ENCODE measurements around the gene ZC3H8.

The ZC3H8 gene

GRCh38 chr2:112195167-112195766 lies 59.6 kb downstream of the ZC3H8 start:
- no peak for DNase-seq (ENCODE audit: low spot score)

- no peak for DNase-seq (ENCODE audit: low spot score)
Observed at GRCh38 chr2:112194482-112194881, 60.4 kb downstream of the ZC3H8 start.

GRCh38 chr2:112194028-112194427 lies 60.8 kb downstream of the ZC3H8 start:
- no peak for DNase-seq (ENCODE audit: low spot score)

- no peak for DNase-seq (ENCODE audit: low spot score)
Observed at GRCh38 chr2:112189001-112189556, 65.8 kb downstream of the ZC3H8 start.

GRCh38 chr2:112187805-112188596 lies 66.8 kb downstream of the ZC3H8 start:
- DNase-seq (ENCODE audit: low spot score), result no peak

DNA sequence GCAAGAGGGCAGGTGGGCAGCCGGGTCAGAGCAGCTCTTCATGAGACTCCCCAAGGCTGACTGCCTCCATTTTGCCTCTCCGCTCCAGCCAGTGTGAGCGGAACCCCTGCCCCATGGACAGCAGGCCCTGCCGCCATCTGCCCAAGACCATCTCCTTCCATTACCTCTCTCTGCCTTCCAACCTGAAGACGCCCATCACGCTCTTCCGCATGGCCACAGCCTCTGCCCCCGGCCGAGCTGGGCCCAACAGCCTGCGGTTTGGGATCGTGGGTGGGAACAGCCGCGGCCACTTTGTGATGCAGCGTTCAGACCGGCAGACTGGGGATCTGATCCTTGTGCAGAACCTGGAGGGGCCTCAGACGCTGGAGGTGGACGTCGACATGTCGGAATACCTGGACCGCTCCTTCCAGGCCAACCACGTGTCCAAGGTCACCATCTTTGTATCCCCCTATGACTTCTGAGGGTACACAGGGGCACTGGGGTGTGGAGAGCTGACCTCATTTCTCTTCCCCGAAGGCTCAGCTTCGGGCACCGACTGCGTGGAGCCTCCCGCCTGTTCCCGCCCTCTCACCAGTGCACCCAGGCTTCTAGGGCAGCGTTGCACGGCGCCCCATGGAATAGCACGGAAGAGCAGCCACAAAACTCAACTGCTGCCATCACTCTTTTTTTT lies 67.7 kb downstream of the ZC3H8 start:
- no peak for DNase-seq (ENCODE audit: low spot score)

- no peak for DNase-seq (ENCODE audit: low spot score)
Observed at GRCh38 chr2:112185131-112185530, 69.7 kb downstream of the ZC3H8 start.

DNA sequence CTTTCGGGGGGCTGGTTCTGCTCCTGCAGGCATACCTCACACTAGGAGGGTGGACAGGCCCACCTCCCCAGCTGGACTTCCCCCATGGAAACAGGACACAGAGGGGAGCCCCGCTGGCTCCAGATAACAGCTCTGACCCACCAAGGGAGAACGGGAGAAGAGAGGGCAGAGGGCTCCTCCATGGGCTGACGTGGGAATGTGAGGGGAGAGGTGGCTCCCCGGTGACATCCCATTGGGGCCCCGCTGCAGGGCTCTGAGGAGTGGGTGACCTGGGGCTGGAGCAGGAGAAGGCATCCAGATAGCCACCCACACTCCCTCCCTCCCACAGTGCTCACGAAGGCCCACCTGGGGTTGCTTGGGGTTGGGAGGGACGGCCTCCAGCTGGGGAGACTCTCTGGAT lies 70.7 kb downstream of the ZC3H8 start:
- no peak for DNase-seq (ENCODE audit: low spot score)

DNA sequence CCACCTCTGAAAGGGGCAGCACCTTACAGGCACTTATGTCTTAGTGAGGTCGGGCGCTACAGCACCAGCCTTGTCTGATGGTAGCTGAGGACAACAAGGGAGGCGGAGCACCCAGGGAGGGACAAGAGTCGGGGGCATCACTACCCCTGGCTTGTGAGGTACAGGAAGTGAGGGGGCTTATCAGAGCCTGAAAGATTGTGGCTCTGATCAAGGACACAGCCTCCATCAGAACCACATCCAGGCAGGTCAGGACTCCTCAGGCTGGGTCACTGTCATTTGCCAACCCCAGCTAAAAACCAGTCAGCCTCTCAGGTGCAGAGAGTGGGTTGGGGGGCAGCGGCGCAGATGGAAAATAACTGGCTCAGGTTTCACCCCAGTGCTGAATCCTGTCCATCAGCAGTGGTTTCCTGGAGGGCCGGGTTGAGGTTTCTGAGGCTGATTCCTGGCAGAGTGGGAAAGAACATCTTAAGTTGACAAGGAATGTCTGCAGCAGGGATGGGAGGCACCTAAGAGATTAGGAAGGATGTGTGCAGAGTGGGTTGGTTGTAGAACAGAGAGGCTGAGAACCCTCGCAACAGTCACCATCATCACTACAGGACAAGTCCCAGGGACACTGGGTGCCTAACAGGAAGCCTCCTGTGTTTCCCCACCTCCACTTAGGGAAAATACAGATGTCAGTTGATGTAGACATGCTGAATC lies 71.4 kb downstream of the ZC3H8 start:
- no peak for DNase-seq (ENCODE audit: low spot score)

DNA sequence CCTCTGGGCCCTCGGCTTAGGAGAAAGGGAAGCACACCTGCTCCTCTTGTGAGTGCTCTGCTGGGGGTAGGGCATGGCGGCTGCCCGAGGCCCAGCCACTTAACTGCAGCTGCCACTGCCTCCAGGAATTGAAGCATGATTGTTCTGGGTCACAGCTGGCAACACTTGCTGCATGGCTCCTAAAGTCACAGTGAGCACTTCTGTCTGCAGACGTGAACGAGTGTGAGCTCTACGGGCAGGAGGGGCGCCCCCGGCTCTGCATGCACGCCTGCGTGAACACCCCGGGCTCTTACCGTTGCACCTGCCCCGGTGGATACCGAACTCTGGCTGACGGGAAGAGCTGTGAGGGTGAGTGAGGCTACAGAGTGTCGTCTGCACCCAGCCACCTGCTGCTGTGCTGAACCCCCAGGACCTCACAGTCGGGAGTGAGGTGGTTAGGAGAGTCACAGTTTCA lies 72.2 kb downstream of the ZC3H8 start:
- DNase-seq (ENCODE audit: low spot score), result no peak

- DNase-seq (ENCODE audit: low spot score), result no peak
Observed at GRCh38 chr2:112181571-112182290, 73.1 kb downstream of the ZC3H8 start.

- DNase-seq (ENCODE audit: low spot score), result no peak
Observed at GRCh38 chr2:112175958-112176573, 78.8 kb downstream of the ZC3H8 start.

DNA sequence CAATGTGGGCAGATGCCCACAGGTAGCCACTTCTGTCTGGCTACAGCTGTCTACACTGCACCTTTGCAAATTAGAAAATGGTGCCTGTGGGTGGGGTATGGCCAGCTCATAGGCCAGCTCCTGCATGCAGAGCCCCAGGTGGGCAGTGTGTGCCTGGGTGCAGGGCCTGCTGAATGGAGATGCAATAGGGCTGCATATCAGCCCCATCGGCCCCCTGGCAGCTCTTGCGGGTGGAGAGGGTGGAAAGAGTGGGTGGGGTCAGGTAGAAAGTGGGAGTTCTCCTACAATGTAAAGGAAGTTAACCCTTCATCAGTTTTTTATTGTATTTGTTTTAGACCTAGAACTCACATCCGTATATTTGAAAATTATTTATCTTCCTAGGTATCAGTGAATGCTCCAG lies 79.5 kb downstream of the ZC3H8 start:
- no peak for DNase-seq (ENCODE audit: low spot score)

- no peak for DNase-seq (ENCODE audit: low spot score)
Observed at GRCh38 chr2:112174383-112174782, 80.5 kb downstream of the ZC3H8 start.

DNA sequence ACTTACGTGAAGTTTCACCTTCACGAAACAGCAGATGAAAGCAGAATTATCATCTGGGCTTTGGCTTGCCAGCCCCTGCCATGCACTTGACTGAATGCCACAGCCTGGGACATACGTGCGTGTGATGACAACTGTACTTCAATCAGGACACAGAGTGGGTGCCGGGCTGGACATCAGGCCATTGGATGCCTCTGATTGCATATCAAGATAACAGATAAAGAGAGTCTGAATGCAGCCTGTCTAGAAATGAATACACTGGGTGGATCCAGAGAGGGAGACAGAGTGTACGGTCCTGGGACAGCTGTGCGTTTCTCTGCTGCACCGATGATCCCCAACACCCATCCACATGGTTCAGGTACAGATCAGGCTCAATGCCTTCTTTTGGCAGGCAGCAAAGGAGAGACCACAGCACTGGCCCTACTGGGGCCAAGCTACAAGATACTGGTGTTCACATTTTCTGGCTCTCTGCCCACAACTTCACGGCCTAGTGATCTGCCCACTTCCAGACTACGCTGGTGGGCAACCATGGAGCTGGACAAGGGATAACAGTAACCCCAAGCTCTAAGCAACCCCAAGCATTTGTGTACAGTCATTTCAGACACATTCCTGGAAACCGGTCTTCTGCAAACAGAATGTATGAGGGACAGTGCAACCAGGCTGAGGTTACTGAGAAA lies 81.1 kb downstream of the ZC3H8 start:
- DNase-seq (ENCODE audit: low spot score), result no peak

- no peak for DNase-seq (ENCODE audit: low spot score)
Observed at GRCh38 chr2:112170495-112170894, 84.3 kb downstream of the ZC3H8 start.

DNA sequence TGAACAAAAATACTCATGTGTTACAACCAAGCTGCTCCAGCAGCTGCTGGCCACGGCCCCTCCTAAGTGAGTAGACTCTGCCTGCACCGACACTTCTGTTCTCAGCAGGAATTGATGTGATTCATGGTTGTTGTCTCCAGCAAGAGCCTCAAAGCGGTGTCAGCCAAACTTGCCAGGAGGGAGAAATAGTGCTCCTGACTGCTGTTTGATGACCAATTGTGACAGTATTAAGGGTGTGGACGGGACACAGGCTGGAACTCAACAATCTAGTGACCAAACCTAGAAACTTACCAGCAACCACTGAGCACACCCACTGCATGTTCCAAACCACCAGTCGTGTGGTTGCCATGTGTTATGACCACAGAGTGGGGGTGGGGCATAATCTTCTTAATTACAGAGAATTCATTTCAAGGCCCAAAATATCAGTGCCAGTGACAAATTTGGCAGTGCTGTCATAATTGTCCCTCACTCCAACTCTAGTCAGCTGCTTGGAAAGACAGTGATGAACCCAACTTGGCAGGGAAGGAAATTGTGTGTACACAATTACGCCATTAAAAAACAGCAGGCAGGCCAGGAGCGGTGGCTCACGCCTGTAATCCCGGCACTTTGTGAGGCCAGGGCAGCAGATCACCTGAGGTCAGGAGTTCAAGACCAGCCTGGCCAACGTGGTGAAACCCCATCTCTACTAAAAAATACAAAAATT lies 86.3 kb downstream of the ZC3H8 start:
- peak; percentile 57 for DNase-seq (ENCODE audit: low spot score)

DNA sequence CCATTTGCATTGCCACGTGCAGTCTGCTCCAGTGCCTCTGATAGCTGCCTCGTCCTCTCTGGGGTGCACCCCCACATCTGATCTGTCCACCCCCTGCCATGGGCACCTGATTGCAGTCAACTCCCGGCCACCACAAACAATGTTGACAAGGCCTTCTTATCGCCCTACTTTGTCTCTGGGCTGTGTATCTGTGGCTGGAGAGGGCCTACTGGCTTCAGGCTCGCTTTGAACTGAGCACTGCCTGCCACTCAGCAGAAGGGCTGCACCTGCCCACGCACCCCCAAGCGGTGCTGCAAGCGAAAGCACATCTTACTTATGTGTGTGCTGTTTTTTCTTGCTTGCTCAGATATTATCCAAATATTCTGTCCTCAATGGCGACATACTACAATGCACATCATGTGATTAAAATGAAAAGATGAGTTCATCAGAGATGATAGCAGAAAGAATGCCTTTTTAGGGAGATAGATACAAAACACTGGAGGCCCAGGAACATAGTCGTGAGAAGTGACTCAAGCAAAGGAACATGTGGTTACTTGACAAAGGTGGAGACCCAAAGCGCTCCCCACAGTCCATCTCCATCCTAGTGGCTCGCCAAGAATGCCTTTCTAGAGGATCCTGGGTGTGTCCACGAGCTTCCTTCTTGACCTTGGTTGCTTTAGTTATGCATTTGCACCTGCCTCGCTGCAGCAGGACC lies 87.9 kb downstream of the ZC3H8 start:
- no peak for DNase-seq (ENCODE audit: low spot score)

DNA sequence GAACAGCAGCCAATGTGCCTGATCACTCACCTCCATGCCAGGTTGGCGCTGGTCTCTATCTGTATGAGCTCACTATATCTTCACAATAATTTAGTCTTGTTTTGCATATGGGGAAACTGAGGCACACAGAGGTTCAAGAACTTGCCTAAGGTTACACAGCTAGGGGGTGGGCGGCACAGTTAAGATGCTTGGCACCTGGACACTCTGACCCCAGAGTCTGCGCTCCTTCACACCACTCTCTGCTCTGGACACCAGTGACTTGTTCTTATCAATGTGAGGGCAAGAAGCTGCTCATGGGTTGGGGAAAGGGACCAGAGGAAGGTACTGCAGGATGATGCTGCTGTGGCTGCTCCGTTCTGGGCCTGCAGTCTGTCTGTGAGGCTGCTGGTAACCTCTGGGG lies 89.5 kb downstream of the ZC3H8 start:
- no peak for DNase-seq (ENCODE audit: low spot score)
